Astrocyte of the hippocampus (primary cell): ENCODE results near the gene ATF7.
A peak's percentile ranks its signal among the peaks of the same experiment; 100 is the strongest.
"Not testable (repeated sequence)": the region's sequence is repeated elsewhere in the genome, so short reads cannot be mapped to it uniquely, and the experiment has no call there.

Experiments
- DNase-seq: peaks from one replicate; pipeline ENCODE4 v3.0.0; 2011; ENCODE audit warnings: low read depth, low spot score

The ATF7 gene

DNA sequence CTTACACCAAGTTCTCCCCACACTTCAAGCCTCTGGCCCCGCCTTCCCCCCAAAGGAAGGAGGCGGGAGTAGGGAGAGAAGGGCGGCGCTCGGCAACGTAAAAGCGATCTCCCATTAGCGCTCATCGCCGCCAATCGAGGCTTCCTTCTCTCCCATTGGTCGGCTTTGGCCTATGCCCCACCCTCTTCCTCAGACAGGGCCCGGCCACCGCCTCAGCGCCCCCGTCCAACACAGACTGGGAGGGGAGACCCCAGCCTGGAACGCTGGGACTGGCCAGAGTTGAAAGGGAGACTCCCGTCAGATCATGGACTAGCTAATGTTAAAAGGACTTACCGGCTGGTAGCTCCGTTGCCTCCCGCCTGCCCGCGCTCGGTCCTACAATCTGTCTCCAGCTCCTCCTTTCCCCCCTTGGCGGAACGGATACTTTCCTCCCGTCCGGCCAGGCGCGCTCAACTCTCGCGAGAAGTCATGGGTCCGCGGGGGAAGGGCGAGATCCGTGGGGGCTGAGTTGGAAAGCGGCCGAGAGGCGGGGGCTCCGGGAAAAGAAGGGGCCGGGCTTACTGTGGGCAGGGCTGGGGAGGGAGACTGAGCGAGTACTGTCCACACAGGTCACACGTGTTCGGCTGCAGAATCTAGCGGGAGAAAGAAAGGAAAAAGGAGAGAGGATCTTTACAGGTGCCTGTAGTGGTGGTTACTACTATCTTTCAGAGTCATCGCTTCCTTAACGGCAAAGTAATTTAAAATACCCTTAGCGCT, at the start of gene ATF7:
Gene ATF7, minus strand, starts transcription at position 437 of the 756 bp plus-strand sequence. CDS start 25,382 bp downstream, outside the sequence.
- peak; percentile 99 for DNase-seq

DNA sequence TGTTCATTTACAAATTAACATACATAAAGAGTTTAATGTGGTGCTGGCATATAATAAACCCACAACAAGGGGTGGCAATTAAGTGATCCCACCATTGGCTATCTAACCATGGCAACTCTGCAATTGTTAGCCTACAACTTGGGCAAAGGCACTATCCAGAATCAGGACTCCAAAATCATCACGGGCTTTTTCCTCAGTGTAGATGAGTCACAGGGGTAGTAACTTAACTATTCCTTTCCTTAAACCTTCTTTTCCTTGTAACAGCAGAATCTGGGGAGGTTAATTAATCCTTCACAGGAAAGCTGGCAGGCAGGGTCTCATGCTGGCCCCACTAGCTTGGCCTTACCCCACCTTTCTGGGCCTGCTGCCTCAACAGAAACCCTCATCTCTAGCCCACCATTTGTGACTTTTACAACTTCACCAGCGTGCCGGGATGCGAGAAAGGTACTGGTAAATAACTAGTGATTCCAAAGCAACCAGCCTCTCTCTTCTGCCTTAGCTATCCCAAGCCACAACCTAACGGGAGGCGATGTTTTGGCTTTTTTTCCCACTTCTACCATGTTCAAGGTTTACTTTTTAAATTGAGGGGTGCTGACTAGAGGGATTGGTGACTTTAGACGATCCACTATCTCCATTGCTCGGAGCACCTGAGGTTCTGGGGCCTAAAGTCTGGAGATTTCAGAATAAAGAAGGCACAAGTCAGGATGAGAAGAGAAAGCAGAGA, 49.0 kb upstream of the ATF7 start:
- no peak for DNase-seq

- DNase-seq, result no peak
Observed at GRCh38 chr12:53670971-53671370, 44.8 kb upstream of the ATF7 start.

- DNase-seq, result peak; percentile 22
Observed at GRCh38 chr12:53670308-53670707, 44.1 kb upstream of the ATF7 start.

- no peak for DNase-seq
Observed at GRCh38 chr12:53667080-53667479, 40.9 kb upstream of the ATF7 start.

- DNase-seq, result no peak
Observed at GRCh38 chr12:53664936-53665335, 38.8 kb upstream of the ATF7 start.

GRCh38 chr12:53664191-53664590, 38.0 kb upstream of the ATF7 start:
- no peak for DNase-seq

GRCh38 chr12:53660041-53660440, 33.9 kb upstream of the ATF7 start:
- peak; percentile 45 for DNase-seq

DNA sequence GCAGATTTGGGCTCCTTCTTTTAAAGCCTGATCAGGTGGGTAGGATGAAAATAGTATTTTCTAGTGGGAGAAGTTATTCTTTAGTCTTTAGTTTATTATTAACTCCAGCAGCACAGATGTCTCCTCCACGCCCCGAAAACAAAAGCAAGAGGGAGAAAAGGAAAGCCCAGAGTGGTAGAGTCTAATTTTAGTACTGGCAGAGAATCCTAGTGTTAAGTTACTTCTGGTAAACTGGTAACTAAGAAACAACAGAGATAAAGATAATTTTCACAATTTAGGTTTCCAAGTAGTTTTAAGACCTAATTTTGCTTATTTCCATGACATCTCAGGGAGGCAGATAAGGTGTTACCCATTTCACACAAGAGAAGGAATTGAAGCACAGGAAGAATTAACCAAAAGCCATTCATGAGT, 33.4 kb upstream of the ATF7 start:
- DNase-seq, result no peak

DNA sequence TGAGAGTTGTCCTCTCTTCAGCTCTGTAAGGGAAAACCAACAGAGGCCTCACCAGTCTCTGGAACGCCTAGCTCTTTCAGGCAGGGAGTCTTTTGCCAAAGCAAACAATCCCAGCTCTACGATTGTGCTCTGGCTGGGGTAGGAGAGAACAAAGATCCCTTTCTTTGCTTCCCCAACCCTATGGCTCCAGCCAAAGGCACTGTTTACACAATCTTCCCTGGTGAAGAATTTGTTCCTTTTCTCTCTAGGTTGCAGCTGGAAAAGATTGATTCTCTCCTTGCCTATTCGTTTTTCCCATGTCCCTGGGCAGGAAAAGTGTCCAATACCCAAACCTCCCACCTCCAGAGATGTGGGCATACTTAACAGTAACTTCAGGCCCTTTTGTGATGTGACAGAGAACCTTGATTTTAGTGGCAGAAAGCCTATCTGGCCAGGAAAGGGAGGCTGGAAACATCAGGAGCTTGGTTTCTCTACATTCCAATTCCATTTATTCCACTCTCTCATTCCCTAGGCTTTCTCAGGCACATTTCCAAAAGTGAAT, 32.9 kb upstream of the ATF7 start:
- peak; percentile 95 for DNase-seq

DNA sequence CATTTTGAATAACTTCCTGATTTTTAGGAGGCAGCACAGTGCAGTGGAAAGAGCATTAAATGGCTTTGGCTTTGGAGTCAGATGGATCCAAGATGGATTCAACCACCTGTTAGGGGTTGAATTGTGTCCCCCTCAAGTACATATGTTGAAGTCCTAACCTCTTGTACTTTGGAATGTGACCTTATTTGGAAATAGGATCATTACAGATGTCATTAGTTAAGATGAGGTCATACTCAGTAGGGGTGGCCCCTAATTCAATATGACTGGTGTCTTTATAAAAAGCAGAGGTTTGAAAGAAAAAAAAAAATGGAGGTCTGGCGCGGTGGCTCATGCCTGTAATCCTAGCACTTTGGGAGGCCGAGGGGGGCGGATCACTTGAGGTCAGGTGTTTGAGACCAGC, 30.9 kb upstream of the ATF7 start:
- DNase-seq, result no peak

- no peak for DNase-seq
Observed at GRCh38 chr12:53653595-53653994, 27.4 kb upstream of the ATF7 start.

DNA sequence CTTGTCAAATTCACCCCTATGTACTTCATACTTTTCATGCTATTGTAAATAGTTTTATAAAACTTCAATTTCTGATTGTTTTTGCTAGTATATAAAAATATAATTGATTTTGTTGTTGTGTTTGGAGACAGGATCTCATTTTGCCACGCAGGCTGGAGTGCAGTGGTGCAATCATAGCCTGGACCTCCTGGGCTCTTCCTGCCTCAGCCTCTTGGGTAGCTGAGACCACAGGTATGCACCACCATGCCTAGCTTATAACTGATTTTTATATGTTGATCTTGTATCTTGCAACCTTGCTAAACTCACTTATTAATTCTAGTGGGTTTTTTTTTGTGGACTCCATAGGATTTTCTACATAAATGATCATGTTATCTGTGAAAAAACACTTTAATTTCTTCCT, 26.2 kb upstream of the ATF7 start:
- peak; percentile 84 for DNase-seq

GRCh38 chr12:53651737-53652136, 25.6 kb upstream of the ATF7 start:
- DNase-seq, result no peak

DNA sequence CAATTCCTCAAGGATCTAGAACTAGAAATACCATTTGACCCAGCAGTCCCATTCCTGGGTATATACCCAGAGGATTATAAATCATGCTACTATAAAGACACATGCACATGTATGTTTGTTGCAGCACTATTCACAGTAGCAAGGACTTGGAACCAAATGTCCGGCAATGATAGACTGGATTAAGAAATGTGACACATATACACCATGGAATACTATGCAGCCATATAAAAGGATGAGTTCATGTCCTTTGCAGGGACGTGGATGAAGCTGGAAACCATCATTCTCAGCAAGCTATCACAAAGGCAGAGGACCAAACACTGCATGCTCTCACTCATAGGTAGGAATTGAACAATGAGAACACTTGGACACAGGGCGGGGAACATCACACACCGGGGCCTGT, 20.1 kb upstream of the ATF7 start:
- not testable (repeated sequence) for DNase-seq

DNA sequence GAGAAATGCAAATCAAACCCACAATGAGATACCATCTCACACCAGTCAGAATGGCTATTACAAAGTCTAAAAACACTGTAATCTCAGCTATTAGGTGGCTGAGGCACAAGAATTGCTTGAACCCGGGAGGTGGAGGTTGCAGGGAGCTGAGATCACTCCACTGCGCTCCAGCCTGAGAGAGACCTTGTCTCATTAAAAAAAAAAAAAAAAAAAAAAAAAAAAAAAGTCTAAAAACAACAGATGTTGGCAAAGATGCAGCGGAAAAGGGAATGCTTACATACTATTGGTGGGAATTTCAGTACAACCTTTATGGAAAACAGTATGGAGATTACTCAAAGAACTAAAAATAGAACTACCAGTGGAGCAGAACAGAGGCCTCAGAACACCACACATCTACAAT, 19.0 kb upstream of the ATF7 start:
- DNase-seq, result peak; percentile 80

- DNase-seq, result no peak
Observed at GRCh38 chr12:53644133-53644532, 18.0 kb upstream of the ATF7 start.

DNA sequence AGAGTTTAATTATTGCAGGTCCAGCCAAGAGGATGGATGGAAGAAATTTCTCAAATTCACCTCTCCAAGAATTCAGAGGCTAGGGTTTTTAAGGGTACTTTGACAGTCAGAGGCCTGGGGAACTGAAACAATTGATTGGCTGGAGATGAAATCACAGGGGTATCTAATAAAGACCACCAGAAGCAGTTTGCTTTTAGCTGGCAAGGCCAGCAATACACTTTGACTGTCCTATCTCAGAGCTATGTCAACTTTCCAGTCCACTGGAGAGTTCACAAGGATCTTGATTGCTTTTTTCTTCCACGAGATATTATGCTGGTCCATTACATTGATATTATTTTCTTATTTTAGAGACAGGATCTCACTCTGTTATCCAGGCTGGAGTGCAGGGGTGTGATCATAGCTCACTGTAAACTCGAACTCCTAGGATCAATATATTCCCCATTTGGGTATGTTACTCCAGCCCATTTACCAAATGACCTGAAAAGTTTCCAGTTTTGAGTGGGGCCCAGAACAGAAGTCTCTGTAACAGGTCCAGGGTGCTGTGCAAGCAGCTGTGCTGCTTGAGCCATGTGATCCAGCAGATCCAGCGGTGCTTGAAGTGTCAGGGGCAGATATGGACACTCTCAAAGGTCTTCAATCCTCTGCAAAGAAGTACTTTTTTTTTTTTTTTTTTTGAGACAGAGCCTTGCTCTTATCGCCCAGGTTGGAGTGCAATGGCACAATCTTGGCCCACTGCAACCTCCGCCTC, 17.2 kb upstream of the ATF7 start:
- no peak for DNase-seq

DNA sequence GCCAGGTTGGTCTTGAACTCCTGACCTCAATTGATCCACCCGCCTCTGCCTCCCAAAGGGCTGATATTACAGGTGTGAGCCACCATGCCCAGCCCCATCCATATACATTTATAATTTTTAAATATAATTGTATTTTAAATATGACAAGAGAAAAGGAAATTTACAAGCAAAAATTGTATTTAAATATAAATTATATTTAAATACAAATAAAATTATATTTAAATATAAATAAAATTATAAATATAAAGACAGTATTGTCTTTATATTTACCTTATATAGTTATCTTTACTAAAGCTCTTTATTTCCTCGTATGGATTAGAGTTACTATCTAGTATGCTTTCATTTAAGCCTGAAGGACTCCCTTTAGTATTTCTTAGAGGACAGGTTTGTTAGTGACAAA, 11.9 kb upstream of the ATF7 start:
- no peak for DNase-seq

DNA sequence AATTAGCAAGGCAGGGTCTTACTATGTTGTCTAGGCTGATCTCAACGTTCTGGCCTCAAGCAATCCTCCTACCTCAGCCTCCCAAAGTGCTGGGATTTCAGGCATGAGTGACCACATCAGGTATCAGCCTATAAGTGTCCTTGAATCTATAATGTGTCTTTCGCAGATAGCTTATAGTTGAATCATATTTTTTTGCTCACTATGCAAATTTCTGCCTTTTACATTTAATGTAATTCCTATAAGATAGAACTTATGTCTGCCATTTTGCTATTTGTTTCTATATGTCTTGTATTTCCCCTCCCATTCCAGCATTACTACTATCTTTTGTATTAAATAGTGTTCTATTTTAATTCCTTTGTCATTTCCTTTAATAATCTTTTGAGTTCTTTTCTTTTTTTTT, 10.5 kb upstream of the ATF7 start:
- no peak for DNase-seq

- DNase-seq, result not testable (repeated sequence)
Observed at GRCh38 chr12:53635708-53636107, 9.5 kb upstream of the ATF7 start.

GRCh38 chr12:53631721-53632120, 5.5 kb upstream of the ATF7 start:
- DNase-seq, result no peak
